HEK293 (cell line): ENCODE results near the gene NHS.

Experiments
- CTCF ChIP-seq: fragments of 450-650 bp; formaldehyde crosslinking; IDR thresholded peaks from 2 replicates; pipeline ENCODE4 v1.5.1; 2016; ENCODE audit warnings: missing biosample characterization, missing genetic modification characterization
- MEIS1 ChIP-seq: sonication (generic); formaldehyde crosslinking; IDR thresholded peaks from 2 replicates; pipeline ENCODE4 v1.8.1; 2022; ENCODE audit warnings: missing genetic modification reagents, mild to moderate bottlenecking, borderline replicate concordance
- MZF1 ChIP-seq: fragments of 450-650 bp; formaldehyde crosslinking; IDR thresholded peaks from 2 replicates; pipeline ENCODE4 v1.5.1; 2017; ENCODE audit warnings: missing biosample characterization, missing genetic modification characterization, borderline replicate concordance
- PRDM10 ChIP-seq: fragments of 450-650 bp; formaldehyde crosslinking; IDR thresholded peaks from 2 replicates; pipeline ENCODE4 v1.5.1; 2016; ENCODE audit warnings: missing biosample characterization, missing genetic modification characterization
- REST ChIP-seq: fragments of 450-650 bp; formaldehyde crosslinking; IDR thresholded peaks from 2 replicates; pipeline ENCODE4 v1.5.1; 2016; ENCODE audit warnings: missing biosample characterization, missing genetic modification characterization
- ZBTB7A ChIP-seq: fragments of 450-650 bp; formaldehyde crosslinking; IDR thresholded peaks from 2 replicates; pipeline ENCODE4 v1.5.1; 2016; ENCODE audit warnings: low read depth, missing biosample characterization, missing genetic modification characterization
- ZNF133 ChIP-seq: fragments of 450-650 bp; formaldehyde crosslinking; IDR thresholded peaks from 2 replicates; pipeline ENCODE4 v1.5.1; 2016; ENCODE audit warnings: missing biosample characterization, missing genetic modification characterization
- ZNF221 ChIP-seq: fragments of 450-650 bp; formaldehyde crosslinking; IDR thresholded peaks from 2 replicates; pipeline ENCODE4 v1.5.1; 2017; ENCODE audit warnings: missing biosample characterization, missing genetic modification characterization, borderline replicate concordance
- ZNF530 ChIP-seq: fragments of 450-650 bp; formaldehyde crosslinking; IDR thresholded peaks from 2 replicates; pipeline ENCODE4 v1.5.1; 2016; ENCODE audit warnings: low read depth, missing biosample characterization, missing genetic modification characterization
- TF ChIP-seq, protein P1 (sequence below): fragments of 450-650 bp; formaldehyde crosslinking; IDR thresholded peaks from 2 replicates; pipeline ENCODE4 v1.5.1; 2016; ENCODE audit warnings: missing biosample characterization, missing genetic modification characterization
- TF ChIP-seq, protein P2 (sequence below): fragments of 450-650 bp; formaldehyde crosslinking; IDR thresholded peaks from 2 replicates; pipeline ENCODE4 v1.5.1; 2016; ENCODE audit warnings: missing biosample characterization, missing genetic modification characterization, low read depth

- TF ChIP-seq CTCF (tag by site-specific recombination) (no peak), ZNF221 (no peak), ZNF133 (tag by site-specific recombination) (no peak), MEIS1 (no peak), ZNF530 (tag by site-specific recombination) (no peak), PRDM10 (no peak), ZBTB7A (tag by site-specific recombination) (no peak), MZF1 (tag by site-specific recombination) (no peak), REST (tag by site-specific recombination) (no peak)
- TF ChIP-seq, protein P1, sequence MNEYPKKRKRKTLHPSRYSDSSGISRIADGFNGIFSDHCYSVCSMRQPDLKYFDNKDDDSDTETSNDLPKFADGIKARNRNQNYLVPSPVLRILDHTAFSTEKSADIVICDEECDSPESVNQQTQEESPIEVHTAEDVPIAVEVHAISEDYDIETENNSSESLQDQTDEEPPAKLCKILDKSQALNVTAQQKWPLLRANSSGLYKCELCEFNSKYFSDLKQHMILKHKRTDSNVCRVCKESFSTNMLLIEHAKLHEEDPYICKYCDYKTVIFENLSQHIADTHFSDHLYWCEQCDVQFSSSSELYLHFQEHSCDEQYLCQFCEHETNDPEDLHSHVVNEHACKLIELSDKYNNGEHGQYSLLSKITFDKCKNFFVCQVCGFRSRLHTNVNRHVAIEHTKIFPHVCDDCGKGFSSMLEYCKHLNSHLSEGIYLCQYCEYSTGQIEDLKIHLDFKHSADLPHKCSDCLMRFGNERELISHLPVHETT = no peak
- TF ChIP-seq, protein P2, sequence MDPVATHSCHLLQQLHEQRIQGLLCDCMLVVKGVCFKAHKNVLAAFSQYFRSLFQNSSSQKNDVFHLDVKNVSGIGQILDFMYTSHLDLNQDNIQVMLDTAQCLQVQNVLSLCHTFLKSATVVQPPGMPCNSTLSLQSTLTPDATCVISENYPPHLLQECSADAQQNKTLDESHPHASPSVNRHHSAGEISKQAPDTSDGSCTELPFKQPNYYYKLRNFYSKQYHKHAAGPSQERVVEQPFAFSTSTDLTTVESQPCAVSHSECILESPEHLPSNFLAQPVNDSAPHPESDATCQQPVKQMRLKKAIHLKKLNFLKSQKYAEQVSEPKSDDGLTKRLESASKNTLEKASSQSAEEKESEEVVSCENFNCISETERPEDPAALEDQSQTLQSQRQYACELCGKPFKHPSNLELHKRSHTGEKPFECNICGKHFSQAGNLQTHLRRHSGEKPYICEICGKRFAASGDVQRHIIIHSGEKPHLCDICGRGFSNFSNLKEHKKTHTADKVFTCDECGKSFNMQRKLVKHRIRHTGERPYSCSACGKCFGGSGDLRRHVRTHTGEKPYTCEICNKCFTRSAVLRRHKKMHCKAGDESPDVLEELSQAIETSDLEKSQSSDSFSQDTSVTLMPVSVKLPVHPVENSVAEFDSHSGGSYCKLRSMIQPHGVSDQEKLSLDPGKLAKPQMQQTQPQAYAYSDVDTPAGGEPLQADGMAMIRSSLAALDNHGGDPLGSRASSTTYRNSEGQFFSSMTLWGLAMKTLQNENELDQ (tag by site-specific recombination) = no peak
Observed at GRCh38 chrX:17622331-17622730, 247.3 kb downstream of the NHS start.
